ENCODE measurements around the gene GPANK1. TPM values are rescaled to one million over a fixed set of nuclear protein-coding genes. Genes with fewer than 3 reads are reported as not detected.

The GPANK1 gene
- total and polyA plus RNA-seq, 12 donors, result 7.4 to 61.2 (median 17.2) TPM

DNA sequence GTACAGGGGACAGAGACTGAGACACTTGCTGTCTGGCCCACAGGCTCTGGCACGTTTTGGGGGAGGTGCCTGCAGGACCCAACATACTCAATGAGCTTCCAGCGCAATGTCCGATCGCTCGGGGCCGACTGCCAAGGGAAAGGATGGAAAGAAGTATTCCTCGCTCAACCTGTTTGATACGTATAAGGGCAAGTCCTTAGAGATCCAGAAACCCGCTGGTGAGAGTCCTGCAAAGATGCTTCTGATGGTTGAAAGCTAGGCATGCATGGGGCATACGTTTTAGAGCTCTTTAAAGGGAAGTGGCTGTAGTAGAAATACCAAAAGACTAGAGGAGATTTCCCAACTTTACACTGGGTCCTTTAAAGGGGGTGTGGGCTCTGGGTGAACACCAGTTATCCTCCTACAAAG is 42.1 kb downstream of the GPANK1 start:
- Histone ChIP-seq H3K27ac (no peak overlapping the region), H3K9me3 (replicated peaks in 1 of 3) (no peaks in the 10 kb centered on the region), H3K36me3 (replicated peaks in 1 of 2) (peaks cover 0 to 49% of the 10 kb centered on the region in 2 donors), H3K4me3 (no peak overlapping the region), H3K27me3 (no peaks in the 10 kb centered on the region), H3K4me1 (replicated peaks in 1 of 2) (peaks cover 14 to 17% of the 10 kb centered on the region in 2 donors)
- 62 to 67% (median 66%) methylated on average over 5 to 10 of the region's 10 CpGs for WGBS, 4 donors
- TF ChIP-seq, protein P1, sequence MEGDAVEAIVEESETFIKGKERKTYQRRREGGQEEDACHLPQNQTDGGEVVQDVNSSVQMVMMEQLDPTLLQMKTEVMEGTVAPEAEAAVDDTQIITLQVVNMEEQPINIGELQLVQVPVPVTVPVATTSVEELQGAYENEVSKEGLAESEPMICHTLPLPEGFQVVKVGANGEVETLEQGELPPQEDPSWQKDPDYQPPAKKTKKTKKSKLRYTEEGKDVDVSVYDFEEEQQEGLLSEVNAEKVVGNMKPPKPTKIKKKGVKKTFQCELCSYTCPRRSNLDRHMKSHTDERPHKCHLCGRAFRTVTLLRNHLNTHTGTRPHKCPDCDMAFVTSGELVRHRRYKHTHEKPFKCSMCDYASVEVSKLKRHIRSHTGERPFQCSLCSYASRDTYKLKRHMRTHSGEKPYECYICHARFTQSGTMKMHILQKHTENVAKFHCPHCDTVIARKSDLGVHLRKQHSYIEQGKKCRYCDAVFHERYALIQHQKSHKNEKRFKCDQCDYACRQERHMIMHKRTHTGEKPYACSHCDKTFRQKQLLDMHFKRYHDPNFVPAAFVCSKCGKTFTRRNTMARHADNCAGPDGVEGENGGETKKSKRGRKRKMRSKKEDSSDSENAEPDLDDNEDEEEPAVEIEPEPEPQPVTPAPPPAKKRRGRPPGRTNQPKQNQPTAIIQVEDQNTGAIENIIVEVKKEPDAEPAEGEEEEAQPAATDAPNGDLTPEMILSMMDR (IDR thresholded peaks at IDR 0.05), result no peak
- no peak for TF ChIP-seq POLR2A (IDR thresholded peaks at IDR 0.05)
- intact Hi-C loops (cut with DNase I), result no loop called here
- DNase-seq, result no peak

GRCh38 chr6:31621991-31622390 is 42.8 kb downstream of the GPANK1 start:
- H3K27ac ChIP-seq, result peak overlapping the region in 3 of 5 donors; percentile 39 to 99 (median 97)
- DNase-seq, result no peak
- peaks cover 0 to 42% of the 10 kb centered on the region in 2 donors for H3K36me3 ChIP-seq (replicated peaks in 1 of 2)
- TF ChIP-seq POLR2A (IDR thresholded peaks at IDR 0.05), result peak in 1 of 2 donors; percentile 16
- TF ChIP-seq, protein P1 (IDR thresholded peaks at IDR 0.05), result no peak
- H3K4me1 ChIP-seq (replicated peaks in 1 of 2), result peaks cover 14 to 17% of the 10 kb centered on the region in 2 donors
- 20 to 43% (median 31%) methylated on average over 4 of the region's 4 CpGs for WGBS, 4 donors
- intact Hi-C loops (cut with DNase I), result no loop called here
- no peaks in the 10 kb centered on the region for H3K9me3 ChIP-seq (replicated peaks in 1 of 3)
- H3K4me3 ChIP-seq, result peak overlapping the region in 1 of 4 donors; percentile 72
- H3K27me3 ChIP-seq, result no peaks in the 10 kb centered on the region

DNA sequence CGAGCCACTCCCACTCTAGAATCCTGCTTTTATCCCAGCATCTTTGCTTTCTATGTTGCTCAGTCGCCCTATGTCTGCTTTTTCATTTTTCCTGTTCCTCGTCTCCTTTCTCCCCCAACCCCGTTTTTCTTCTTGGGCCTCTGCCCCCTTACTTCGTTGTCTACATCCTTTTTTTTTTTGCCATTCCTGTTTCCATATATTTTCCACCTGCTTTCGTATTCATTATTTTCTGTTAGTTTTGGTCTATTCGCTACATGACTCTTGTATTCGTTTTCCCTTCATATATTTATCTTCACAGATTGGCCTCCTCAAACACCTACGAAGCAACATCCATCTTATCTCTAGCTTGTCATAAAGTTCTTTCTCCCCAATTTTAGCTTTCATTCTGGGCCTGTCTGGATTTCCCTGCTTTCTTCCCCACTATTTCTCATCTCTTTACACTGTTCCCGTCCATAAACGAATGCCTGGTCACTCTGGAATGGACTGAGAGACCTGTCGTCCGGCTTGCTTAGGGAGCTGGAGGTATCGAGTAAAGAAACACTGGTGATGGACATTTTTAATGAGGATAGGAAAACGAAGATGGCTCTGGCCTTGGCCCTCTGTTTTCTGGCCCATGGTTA is 43.4 kb downstream of the GPANK1 start:
- WGBS, 4 donors, result 4 to 8% (median 6%) methylated on average over 15 of the region's 15 CpGs
- TF ChIP-seq, protein P1 (IDR thresholded peaks at IDR 0.05), result no peak
- TF ChIP-seq POLR2A (IDR thresholded peaks at IDR 0.05), result no peak
- intact Hi-C loops (cut with DNase I), result no loop called here
- DNase-seq, result no peak
- Histone ChIP-seq H3K4me3 (peak overlapping the region; percentile 57 to 94 (median 70)), H3K9me3 (replicated peaks in 1 of 3) (no peaks in the 10 kb centered on the region), H3K27ac (peak overlapping the region; percentile 92 to 99 (median 97)), H3K27me3 (no peaks in the 10 kb centered on the region), H3K36me3 (replicated peaks in 1 of 2) (peaks cover 0 to 36% of the 10 kb centered on the region in 2 donors), H3K4me1 (replicated peaks in 1 of 2) (peaks cover 14 to 17% of the 10 kb centered on the region in 2 donors)

DNA sequence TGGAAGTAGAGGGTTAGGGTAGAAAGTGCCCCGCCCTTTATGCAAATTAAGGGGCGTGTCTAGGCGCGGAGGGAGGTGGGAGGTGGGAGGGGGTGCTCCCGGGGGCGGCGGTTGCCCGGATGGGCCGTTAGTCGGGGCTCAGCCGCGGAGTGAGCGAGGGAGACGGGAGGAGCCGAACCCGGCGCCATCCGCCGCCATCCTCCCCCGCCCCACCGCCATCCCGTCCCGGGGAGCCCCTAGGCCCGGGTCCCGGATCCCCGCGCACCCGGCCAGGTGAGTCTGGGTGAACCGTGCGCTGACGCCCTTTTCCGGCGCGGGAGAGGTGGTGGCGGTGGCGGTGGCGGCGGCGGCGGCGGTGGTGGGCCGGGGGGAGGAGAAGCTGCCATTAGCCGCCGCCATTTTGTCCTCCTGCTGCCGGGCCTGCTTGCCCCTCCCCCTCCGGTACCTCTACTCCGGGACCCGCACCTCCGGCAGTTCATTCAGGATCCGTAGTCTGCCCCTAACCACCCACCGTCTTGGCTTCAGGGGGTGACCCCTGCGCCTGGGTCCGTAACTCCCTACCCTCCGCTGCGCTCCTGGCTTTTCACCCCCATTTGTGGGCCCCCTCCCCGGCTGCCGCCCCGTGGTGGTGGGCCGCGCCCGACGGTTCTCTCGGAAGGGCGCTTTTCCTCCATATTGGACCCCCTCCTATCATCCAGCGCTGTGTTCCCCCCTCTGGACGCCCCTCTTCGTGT is 44.0 kb downstream of the GPANK1 start, which contains the start of gene PRRC2A:
Gene PRRC2A (plus strand): TSS at position 130 of the 734 bp plus-strand sequence. CDS start 2,075 bp downstream, outside the sequence.
- WGBS, 4 donors, result 0 to 1% (median 1%) methylated on average over 21 to 66 of the region's 67 CpGs
- Histone ChIP-seq H3K4me3 (peak within 1 kb of the TSS; percentile 57 to 94 (median 70)), H3K27ac (peak within 1 kb of the TSS; percentile 92 to 99 (median 97)), H3K27me3 (no peaks in the 10 kb centered on the region), H3K36me3 (replicated peaks in 1 of 2) (peaks cover 0 to 30% of the 10 kb centered on the region in 2 donors), H3K9me3 (replicated peaks in 1 of 3) (no peaks in the 10 kb centered on the region), H3K4me1 (replicated peaks in 1 of 2) (peaks cover 14 to 17% of the 10 kb centered on the region in 2 donors)
- peak in 5 of 7 donors; percentile 80 to 86 (median 83) for DNase-seq
- peak; percentile 69 to 78 for TF ChIP-seq POLR2A (IDR thresholded peaks at IDR 0.05)
- TF ChIP-seq, protein P1 (IDR thresholded peaks at IDR 0.05), result peak in 1 of 6 experiments; percentile 14
- intact Hi-C loops (cut with DNase I), result no loop called here

All from adrenal gland (tissue), 12 donors.